HepG2 (cell line): Measurements from ENCODE around the gene NUP214. TPM values are rescaled to one million over a fixed set of nuclear protein-coding genes. Genes with fewer than 3 reads are reported as not detected.

Experiments
- ATAC-seq: fragments of 200-7000 bp; cut with Tn5 transposase; 3 replicates; pipeline ENCODE4 v1.9.1; 2020; ENCODE audit warnings: mild to moderate bottlenecking, moderate library complexity
- BruUV-seq: library from RNA; stranded (reverse); fragments of 400-500 nt; replicated peaks from 2 replicates; lab custom pipeline; 2021; lab: Mats Ljungman, UMichigan
- CTCF ChIA-PET: fragments of 300-600 bp; formaldehyde crosslinking; extraction: SDS; loops from one replicate; lab custom pipeline; 2021; ENCODE audit warnings: low total read pairs, inconsistent platforms, low intra/inter-chr PET ratio; lab: Yijun Ruan, JAX
- POLR2A ChIA-PET: fragments of 350-600 bp; sonication (Branson Sonifier 250); formaldehyde crosslinking; loops from one replicate; lab custom pipeline; 2020; ENCODE audit warnings: antibody characterized with exemption, inconsistent platforms; lab: Yijun Ruan, JAX
- DNase-seq: peaks from one replicate; pipeline ENCODE4 v3.0.0-alpha.2; 2015; ENCODE audit warnings: low spot score
- FAIRE-seq: peaks from 3 replicates; lab custom pipeline; 2011; peaks lifted over from hg19 to GRCh38; lab: Jason Lieb, UNC
- H2AFZ ChIP-seq: one replicate; pipeline ENCODE4 v1.6.1; 2011; ENCODE audit warnings: low read length, inconsistent platforms
- H3K27ac ChIP-seq: fragments of 300-600 bp; 3 replicates; pipeline ENCODE4 v1.8.0; 2011; ENCODE audit warnings: mixed run types, mild to moderate bottlenecking, mixed read lengths, low read length, inconsistent platforms; ENCODE audit not compliant: insufficient read depth; ENCODE audit errors: extremely low read length
- H3K27me3 ChIP-seq, 2 experiments: fragments of 200-600 bp in 1 of 2; 2 replicates in 1 of 2; 3 replicates in 1 of 2; pipeline versions ENCODE4 v1.6.0 to v1.8.0; 2011; ENCODE audit warnings: low read length in 2 of 2, mild to moderate bottlenecking in 2 of 2, moderate library complexity in 2 of 2, inconsistent platforms in 1 of 2; ENCODE audit not compliant: insufficient read depth in 2 of 2, control insufficient read depth in 1 of 2
- H3K36me3 ChIP-seq, 2 experiments: fragments of 200-600 bp in 1 of 2; replicated peaks in 1 of 2; 2 replicates in 1 of 2; 3 replicates in 1 of 2; pipeline versions ENCODE4 v1.5.1 to v1.8.0; 2011; ENCODE audit warnings: low read length in 2 of 2, inconsistent platforms in 1 of 2; ENCODE audit not compliant: insufficient read depth in 2 of 2, control insufficient read depth in 1 of 2
- H3K4me1 ChIP-seq: 2 replicates; pipeline ENCODE4 v1.5.1; 2012; ENCODE audit warnings: low read length, inconsistent platforms; ENCODE audit not compliant: insufficient read depth
- H3K4me2 ChIP-seq: 2 replicates; pipeline ENCODE4 v1.6.0; 2011; ENCODE audit warnings: low read depth, low read length, inconsistent platforms
- H3K4me3 ChIP-seq, 3 experiments: fragments of 200-600 bp in 1 of 3; sonication (generic), shearing (Covaris generic) in 1 of 3; replicated peaks in 1 of 3; 2 replicates each; pipeline ENCODE4 v1.5.1; 2011 to 2016; ENCODE audit warnings: low read length in 3 of 3, inconsistent platforms in 2 of 3, low read depth in 2 of 3, mild to moderate bottlenecking in 2 of 3, control low read depth in 1 of 3, mixed read lengths in 1 of 3; ENCODE audit not compliant: insufficient read depth in 1 of 3
- H3K79me2 ChIP-seq: one replicate; pipeline ENCODE4 v1.6.1; 2011; ENCODE audit warnings: low read length, inconsistent platforms; ENCODE audit not compliant: insufficient read depth
- H3K9ac ChIP-seq: 2 replicates; pipeline ENCODE4 v1.6.0; 2011; ENCODE audit warnings: mild to moderate bottlenecking, low read depth, low read length, inconsistent platforms; ENCODE audit not compliant: insufficient read depth
- H3K9me3 ChIP-seq: 2 replicates; pipeline ENCODE4 v1.5.1; 2012; ENCODE audit warnings: mild to moderate bottlenecking, low read length
- H4K20me1 ChIP-seq: 2 replicates; pipeline ENCODE4 v1.6.0; 2011; ENCODE audit warnings: inconsistent platforms, mild to moderate bottlenecking, low read length, moderate library complexity; ENCODE audit not compliant: insufficient read depth
- AHR ChIP-seq: IDR thresholded peaks from 2 replicates; pipeline ENCODE4 v1.6.1; 2018; ENCODE audit warnings: missing genetic modification reagents, missing compliant biosample characterization
- CAMTA2 ChIP-seq: sonication (generic); formaldehyde crosslinking; IDR thresholded peaks from 2 replicates; pipeline ENCODE4 v1.4.0; 2020; ENCODE audit warnings: mild to moderate bottlenecking, missing genetic modification reagents, borderline replicate concordance
- DMTF1 ChIP-seq: sonication (generic); formaldehyde crosslinking; IDR thresholded peaks from 2 replicates; pipeline ENCODE4 v1.4.0; 2020; ENCODE audit warnings: mild to moderate bottlenecking, missing genetic modification reagents
- HNF4A ChIP-seq: sonication (generic); formaldehyde crosslinking; IDR thresholded peaks from 2 replicates; pipeline ENCODE4 v1.4.0; 2020; ENCODE audit warnings: missing genetic modification reagents
- PBX3 ChIP-seq: sonication (generic); formaldehyde crosslinking; IDR thresholded peaks from 2 replicates; pipeline ENCODE4 v1.8.1; 2023; ENCODE audit warnings: missing genetic modification reagents, inconsistent platforms, borderline replicate concordance
- PTBP1 ChIP-seq: fragments of 200-400 bp; formaldehyde crosslinking; IDR thresholded peaks from 2 replicates; pipeline ENCODE4 v1.6.1; 2018; ENCODE audit warnings: low read length, low read depth; ENCODE audit not compliant: poor library complexity, severe bottlenecking
- RXRA ChIP-seq: sonication (generic); formaldehyde crosslinking; IDR thresholded peaks from 2 replicates; pipeline ENCODE4 v1.5.1; 2020; ENCODE audit warnings: missing genetic modification reagents
- TCF12 ChIP-seq, 2 experiments: fragments of 450-650 bp in 1 of 2; sonication (generic) in 1 of 2; formaldehyde crosslinking in 1 of 2; IDR thresholded peaks; 2 replicates each; pipeline versions ENCODE4 v1.6.1 to v1.8.0; 2017 to 2022; ENCODE audit warnings: antibody characterized with exemption in 1 of 2, mild to moderate bottlenecking in 1 of 2, missing genetic modification reagents in 1 of 2, moderate library complexity in 1 of 2
- WIZ ChIP-seq: sonication (generic); formaldehyde crosslinking; IDR thresholded peaks from 2 replicates; pipeline ENCODE4 v1.5.1; 2020; ENCODE audit warnings: mild to moderate bottlenecking, missing genetic modification reagents
- ZBTB46 ChIP-seq: sonication (generic); formaldehyde crosslinking; IDR thresholded peaks from 2 replicates; pipeline ENCODE4 v1.4.0; 2020; ENCODE audit warnings: mild to moderate bottlenecking, missing genetic modification reagents, borderline replicate concordance
- ZFP91 ChIP-seq: sonication (generic); formaldehyde crosslinking; IDR thresholded peaks from 2 replicates; pipeline ENCODE4 v1.9.0; 2022; ENCODE audit warnings: missing genetic modification reagents, mild to moderate bottlenecking, borderline replicate concordance
- ZNF12 ChIP-seq: sonication (generic); formaldehyde crosslinking; IDR thresholded peaks from 2 replicates; pipeline ENCODE4 v1.5.0; 2020; ENCODE audit warnings: missing genetic modification reagents
- ZNF124 ChIP-seq: sonication (generic); formaldehyde crosslinking; IDR thresholded peaks from 2 replicates; pipeline ENCODE4 v1.4.0; 2020; ENCODE audit warnings: missing genetic modification reagents
- ZNF550 ChIP-seq: sonication (generic); formaldehyde crosslinking; IDR thresholded peaks from 2 replicates; pipeline ENCODE4 v1.4.0; 2020; ENCODE audit warnings: mild to moderate bottlenecking, missing genetic modification reagents, borderline replicate concordance
- ZNF572 ChIP-seq: sonication (generic); formaldehyde crosslinking; IDR thresholded peaks from 2 replicates; pipeline ENCODE4 v1.5.1; 2020; ENCODE audit warnings: mild to moderate bottlenecking, missing genetic modification reagents
- ZNF780A ChIP-seq: sonication (generic); formaldehyde crosslinking; IDR thresholded peaks from 2 replicates; pipeline ENCODE4 v1.8.0; 2022; ENCODE audit warnings: mild to moderate bottlenecking, missing genetic modification reagents, moderate library complexity
- ZNF784 ChIP-seq: sonication (generic); formaldehyde crosslinking; IDR thresholded peaks from 2 replicates; pipeline ENCODE4 v1.5.1; 2020; ENCODE audit warnings: missing genetic modification reagents, mild to moderate bottlenecking, borderline replicate concordance
- ZSCAN25 ChIP-seq: sonication (generic); formaldehyde crosslinking; IDR thresholded peaks from 2 replicates; pipeline ENCODE4 v1.8.0; 2022; ENCODE audit warnings: mild to moderate bottlenecking, missing genetic modification reagents
- WGBS: methylation state at CpG from one replicate; pipeline ENCODE4 v1.1.6; 2017; ENCODE audit warnings: low lambda C conversion rate; 5-methylcytosine and 5-hydroxymethylcytosine counted together
- in situ Hi-C: cut with HindIII; loops from 2 replicates; pipeline ENCODE4 v1.10.0; 2017; ENCODE audit warnings: low pct_unique_long_range_greater_than_20kb; ENCODE audit not compliant: extremely low pct_ligation_motif_present
- intact Hi-C: fragments of 100-400 bp; cut with micrococcal nuclease; formaldehyde crosslinking; loops from one replicate; pipeline ENCODE4 v1.10.0; 2022; ENCODE audit not compliant: unreplicated experiment
- polyA plus RNA-seq, 8 experiments: library from polyadenylated mRNA; depleted of rRNA in 3 of 8; stranded (reverse) in 7 of 8; unstranded in 1 of 8; fragments of >200 nt; fragmentation: Illumina TruSeq in 4 of 8; extraction: Trizol in 4 of 8; gene quantifications; 2 replicates each; pipeline versions ENCODE4 v1.2.1 to v1.2.3, GENCODE V29; 2011 to 2016; ENCODE audit warnings: low read depth in 4 of 8, missing spikeins in 1 of 8, mixed read lengths in 1 of 8; ENCODE audit not compliant: insufficient read depth in 1 of 8
- total RNA-seq, 5 experiments: library from RNA; depleted of rRNA; stranded (reverse); fragments of >200 nt; fragmentation: Illumina TruSeq; extraction: Trizol; gene quantifications; 2 replicates each; pipeline ENCODE4 v1.2.3, GENCODE V29; 2016; ENCODE audit warnings: low read depth in 1 of 5

The NUP214 gene
- total and polyA plus RNA-seq, 2 of the 13 experiments (the other 11 are each of a cell fraction or from before 2014, with no cell fraction given) = 8.4 to 16.0 TPM

- H3K4me3 ChIP-seq = no peak overlapping the region
- no peak for ATAC-seq
- no peak overlapping the region for H3K9ac ChIP-seq
- no TSS peak for BruUV-seq
- in situ Hi-C loops (no loop called here), intact Hi-C loops (no loop called here)
- H3K27me3 ChIP-seq = no peaks in the 10 kb centered on the region
- H4K20me1 ChIP-seq = no peaks in the 10 kb centered on the region
- no peak for DNase-seq
- H3K4me2 ChIP-seq = no peak overlapping the region
- no peak for FAIRE-seq
- H3K9me3 ChIP-seq = no peaks in the 10 kb centered on the region
- H3K36me3 ChIP-seq = peaks cover 12 to 76% of the 10 kb centered on the region in 2 experiments
- POLR2A ChIA-PET = no interaction called here
- WGBS = 96% methylated on average over 3 of the region's 3 CpGs
- no peak overlapping the region for H3K27ac ChIP-seq
- H2AFZ ChIP-seq = no peak overlapping the region
- H3K4me1 ChIP-seq = no peaks in the 10 kb centered on the region
- no peaks in the 10 kb centered on the region for H3K79me2 ChIP-seq
- CTCF ChIA-PET = no interaction called here
- TF ChIP-seq RXRA (no peak), ZNF780A (CRISPR knock-in tag) (no peak), CAMTA2 (CRISPR knock-in tag) (no peak), HNF4A (CRISPR knock-in tag) (no peak), AHR (CRISPR knock-in tag) (no peak), ZSCAN25 (CRISPR knock-in tag) (no peak), PTBP1 (no peak), PBX3 (CRISPR knock-in tag) (no peak), ZNF124 (CRISPR knock-in tag) (no peak), ZFP91 (CRISPR knock-in tag) (no peak), ZNF12 (CRISPR knock-in tag) (no peak), ZNF572 (CRISPR knock-in tag) (no peak), DMTF1 (CRISPR knock-in tag) (no peak), ZNF550 (no peak), ZNF784 (CRISPR knock-in tag) (no peak), ZBTB46 (CRISPR knock-in tag) (no peak), WIZ (CRISPR knock-in tag) (no peak), TCF12 (IDR thresholded peaks at IDR 0.05) (no peak), TCF12 (CRISPR knock-in tag; IDR thresholded peaks at IDR 0.05) (no peak)
Observed at GRCh38 chr9:131188976-131189375, 63.6 kb downstream of the NUP214 start.
